GM19395 (cell line): Measurements from ENCODE around the gene CA5A.
A peak's percentile ranks its signal among the peaks of the same experiment; 100 is the strongest.

Source experiments
- ATAC-seq: cut with Tn5 transposase; IDR thresholded peaks from one replicate; pipeline ENCODE4 v1.9.1; 2021; ENCODE audit warnings: mild to moderate bottlenecking, moderate library complexity; ENCODE audit not compliant: unreplicated experiment

CA5A gene

DNA sequence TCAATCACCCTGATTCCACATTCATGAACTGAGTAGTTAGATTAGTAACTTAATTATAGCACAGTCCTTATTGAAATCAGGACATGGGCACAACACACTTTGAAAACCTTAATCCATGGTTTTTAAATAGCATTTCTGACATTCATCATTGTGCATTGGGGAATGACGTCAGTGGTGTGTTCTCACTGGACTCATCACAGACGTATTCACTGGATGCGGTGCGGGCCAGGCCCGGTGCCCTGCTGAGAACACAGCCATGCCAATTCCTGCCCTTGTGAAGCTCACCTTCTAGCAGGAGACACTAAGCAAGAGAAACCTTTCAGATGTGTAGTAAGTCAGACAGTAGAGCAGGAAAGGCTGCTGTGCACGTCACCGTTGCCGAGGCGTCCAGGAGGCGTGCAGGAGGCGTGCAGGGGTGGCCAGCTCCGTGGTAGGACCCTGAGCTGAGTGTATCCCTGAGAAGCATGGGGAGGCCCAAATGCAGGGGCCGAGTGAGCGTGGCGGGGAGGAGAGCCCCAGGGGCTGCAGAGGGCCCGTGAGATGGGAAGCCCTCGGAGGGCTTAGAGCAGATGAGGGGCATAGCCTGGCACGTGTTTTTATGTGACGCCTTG is 27.8 kb upstream of the CA5A start:
- no peak for ATAC-seq

DNA sequence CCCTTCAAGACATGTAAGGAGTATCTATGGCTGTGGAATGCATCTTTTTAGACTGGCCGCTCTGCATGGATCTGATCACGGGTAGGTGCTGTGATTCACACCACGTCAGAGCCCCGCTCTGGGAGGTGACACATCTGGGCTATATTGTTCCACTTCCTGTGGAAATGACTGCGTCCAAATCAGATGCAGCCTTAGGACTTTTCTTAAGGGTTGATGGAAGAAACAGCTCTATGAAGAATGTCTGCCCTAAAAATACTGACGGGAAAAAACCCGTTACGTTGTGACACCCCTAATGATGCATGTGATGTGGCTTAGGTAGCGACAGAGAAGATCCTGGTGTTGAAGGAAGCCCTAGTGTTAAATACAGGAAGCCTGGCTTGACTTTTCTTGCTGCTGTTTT is 27.1 kb upstream of the CA5A start:
- no peak for ATAC-seq

DNA sequence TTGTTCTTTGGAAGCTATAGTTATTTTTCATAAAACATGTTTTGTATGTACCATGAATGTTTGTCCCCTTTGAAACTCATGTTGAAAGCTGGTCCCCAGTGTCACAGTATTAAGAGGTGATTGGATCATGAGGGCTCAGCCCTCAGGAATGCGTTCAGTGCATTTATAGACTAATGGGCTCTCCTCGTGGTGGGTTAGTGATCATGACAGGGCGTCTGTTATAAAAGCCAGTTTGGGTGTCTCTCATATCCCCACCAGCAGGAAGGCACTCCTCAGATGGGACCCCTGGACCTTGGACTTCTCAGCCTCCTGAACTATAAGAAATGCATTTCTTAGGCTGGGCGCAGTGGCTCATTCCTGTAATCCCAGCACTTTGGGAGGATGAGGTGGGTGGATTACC is 25.3 kb upstream of the CA5A start:
- no peak for ATAC-seq

DNA sequence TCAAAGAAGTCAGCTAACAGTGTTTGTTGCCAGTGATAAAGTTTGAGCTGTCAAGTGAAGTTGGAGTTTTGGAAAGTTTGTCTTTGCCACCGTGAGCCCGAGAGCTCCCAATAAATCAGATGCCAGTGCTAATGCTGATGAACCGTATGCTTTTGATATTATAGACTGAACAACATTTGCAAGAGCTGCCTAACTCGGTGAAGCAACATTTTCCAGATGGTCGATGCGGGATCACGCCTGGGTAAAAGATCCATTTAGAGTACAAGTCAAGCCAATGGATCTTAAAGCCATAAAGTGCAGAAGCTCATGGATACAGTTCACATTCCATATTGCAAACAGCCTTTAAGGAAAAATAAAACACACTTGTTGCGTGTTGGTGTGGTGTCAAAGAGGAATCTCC is 24.5 kb upstream of the CA5A start:
- no peak for ATAC-seq

DNA sequence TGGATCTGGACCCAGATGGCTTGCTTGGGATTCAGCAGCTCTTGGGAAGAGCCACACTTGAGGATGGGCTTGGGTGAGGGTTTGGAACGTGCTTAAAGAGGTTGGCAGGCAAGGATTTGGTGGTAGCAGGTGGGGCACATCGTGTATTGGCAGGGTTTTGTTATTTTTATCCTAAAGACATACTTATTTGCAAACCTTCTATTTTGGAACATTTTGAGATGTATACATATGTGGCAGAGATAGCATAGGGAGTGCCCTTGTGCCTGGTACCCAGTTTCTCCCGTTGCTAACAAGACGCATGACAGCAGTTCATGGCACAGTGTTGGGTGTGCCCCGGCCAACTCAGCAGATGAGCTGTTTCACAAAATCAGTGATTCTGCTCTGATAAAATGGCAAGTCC is 24.0 kb upstream of the CA5A start:
- ATAC-seq, result no peak

DNA sequence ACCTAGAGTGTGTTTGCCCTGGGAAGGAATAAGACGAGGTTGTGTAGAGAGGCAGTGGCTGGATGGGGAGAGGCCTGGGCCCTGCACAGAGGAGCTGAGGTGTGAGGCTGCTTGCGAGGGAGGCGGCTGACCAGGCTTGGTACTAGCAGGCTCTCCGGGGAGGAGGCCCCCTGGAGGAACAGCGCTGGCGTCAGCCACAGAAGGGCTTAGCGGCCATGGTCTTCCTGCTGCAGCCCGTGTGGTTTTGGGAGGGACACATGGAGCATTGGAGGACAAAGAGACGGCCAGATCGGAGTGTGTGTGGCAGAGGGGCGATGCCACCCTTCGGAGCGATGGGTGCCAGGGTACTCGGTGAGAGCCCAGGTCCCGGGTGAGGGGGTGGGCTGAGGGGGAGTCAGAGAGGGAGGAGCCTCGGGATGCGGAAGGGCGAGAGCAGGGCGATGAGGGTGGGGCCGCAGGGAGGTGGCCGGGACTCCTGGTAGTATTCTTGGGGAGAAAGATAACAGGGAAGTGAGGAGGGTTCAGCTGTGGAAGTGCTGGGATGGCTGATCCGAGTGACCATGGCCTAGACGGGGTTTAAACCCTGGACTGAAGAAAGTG is 23.2 kb upstream of the CA5A start:
- ATAC-seq, result no peak

DNA sequence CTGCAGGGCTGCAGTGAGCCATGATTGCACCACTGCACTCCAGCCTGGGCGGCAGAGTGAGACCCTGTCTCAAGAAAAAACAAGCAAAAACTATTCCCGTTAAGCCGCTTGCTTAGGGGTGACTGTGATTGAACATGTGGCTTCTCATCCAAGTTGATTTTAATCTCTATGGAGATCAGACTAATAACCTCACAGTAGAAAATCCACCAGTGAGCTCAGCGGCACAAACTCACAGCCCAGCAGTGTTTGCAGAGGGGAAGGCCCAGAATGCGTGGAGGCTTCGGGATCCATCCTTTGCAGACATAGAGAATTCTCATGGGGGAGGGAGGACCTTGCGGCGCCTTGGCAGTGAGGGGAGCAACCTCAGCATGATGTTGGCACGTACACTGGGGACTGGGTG is 22.3 kb upstream of the CA5A start:
- no peak for ATAC-seq

DNA sequence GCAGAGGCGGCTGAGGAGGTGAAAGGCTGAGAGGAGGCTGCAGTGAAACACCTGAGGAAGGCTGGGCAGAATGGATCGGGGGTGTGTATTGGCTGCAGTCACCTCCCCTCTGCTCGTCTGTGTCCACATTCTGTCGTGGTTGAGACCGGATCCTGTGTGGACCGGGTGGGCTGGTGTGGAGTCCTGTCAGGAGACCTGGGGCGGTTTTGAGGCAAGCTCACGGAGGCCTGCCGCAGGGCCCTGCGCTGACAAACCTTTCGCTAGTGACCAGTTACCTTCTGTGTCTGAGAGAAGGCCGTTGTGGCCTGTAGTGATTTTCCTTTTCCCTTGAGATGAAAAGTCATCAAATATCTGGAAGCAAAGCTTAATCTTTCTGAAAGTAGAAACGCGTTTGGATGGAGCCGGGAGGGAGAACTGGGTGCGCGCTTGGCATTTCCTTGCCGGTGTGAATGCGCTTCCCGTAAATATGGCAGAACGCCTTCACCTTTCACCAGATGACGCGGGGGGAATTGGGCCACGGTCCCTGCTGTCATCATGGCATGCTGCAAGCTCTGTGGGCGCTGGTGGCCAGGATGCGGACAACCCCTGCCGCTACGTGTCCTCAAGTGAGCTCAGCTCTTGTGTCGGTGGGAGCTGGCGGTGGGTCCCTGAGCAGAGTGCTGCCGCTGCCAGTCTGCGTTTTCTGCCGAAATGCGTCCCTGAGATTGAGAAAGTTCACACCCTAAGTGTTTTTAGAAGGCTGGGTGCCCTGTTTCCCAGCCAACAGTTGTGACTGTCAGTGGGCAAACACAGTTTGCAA is 21.2 kb upstream of the CA5A start:
- no peak for ATAC-seq

DNA sequence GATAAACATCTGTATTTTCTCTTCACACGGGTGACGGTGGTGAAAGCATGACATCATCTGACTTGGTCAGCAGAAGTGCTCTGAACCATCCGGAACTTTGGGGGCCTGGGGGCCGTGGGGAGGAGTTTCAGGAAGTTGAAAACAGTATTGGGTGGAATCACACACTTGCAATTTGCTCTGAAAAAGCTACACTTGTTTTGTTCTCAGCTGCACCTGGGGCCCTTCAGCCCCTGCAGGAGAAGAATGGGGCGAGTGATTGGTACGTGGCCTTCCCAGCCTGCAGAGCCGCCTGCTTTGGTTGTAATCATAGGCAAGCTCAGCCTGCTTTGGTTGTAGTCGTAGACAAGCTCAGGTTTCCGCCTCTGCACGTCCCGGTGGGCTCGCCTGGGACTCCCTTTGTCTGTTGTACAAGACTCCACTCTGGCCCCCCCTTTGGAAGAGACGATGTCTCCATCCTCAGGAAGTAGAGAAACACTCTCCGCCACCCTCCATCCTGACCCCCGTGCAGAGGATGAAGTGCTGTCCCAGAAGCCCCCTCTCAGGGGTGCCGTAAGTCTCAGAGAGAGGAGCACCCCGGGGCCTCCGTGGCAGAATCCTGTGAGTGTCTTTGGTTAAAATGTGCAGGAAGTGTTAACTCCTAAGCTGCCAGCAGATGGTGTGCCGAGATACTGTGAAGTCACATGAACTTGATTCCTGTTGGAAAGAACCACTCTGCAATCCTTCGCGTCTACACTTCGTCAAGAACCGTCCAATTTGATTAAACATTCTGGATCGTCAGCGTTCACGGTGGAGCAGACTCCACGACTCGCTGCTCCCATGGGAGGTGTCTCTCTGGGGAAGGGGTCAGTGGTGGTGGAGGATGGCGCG is 20.3 kb upstream of the CA5A start:
- ATAC-seq, result peak; percentile 49

DNA sequence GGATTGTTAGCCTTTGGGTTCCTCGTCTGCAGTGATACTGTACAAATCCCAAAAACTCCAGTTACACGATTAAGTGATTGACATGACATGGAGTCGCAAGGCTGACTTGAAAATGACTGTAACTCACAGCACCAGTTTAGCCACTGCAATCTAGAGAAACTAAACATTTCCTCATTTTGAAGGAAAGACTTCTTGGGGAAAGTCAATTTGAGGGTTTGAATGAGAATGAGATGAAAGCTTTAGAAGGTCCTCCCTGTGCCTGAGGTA is 19.7 kb upstream of the CA5A start:
- ATAC-seq, result no peak

DNA sequence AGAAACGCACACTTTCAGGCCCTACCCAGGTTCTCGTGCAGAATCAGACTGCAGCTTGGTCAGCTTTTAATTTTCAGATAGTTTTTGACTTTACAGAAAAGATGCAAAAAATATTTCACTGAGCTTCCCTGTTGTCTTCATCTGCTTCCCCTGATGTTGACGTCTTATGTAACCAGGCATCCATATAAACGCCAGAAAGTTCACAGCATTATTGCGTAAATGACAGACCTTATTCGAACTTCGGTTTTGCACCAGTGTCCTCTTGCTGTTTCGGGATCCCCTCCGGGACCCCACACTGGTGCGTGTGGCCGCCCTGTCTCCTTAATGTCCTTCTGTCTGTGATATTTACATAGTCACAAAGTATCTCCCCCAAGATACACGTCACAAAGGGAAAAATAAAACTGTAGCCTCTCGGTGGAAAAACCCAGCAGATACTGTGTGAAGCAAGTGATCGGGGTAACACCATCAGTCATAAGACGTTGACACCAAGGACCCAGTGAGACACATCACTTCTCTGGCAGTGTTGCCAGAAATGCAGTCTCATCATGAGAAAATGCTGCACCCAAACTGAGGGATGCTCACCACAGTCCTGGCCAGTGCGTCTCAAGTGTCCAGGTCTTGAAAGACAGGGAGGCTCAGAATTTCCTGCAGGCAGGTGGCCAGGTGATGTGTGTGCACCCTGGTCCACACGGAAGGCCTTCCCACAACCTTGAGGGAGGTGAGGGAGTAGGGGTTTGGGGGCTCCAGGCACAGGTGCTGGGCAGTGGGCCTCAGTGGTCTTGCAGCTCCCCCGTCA is 19.2 kb upstream of the CA5A start:
- no peak for ATAC-seq

DNA sequence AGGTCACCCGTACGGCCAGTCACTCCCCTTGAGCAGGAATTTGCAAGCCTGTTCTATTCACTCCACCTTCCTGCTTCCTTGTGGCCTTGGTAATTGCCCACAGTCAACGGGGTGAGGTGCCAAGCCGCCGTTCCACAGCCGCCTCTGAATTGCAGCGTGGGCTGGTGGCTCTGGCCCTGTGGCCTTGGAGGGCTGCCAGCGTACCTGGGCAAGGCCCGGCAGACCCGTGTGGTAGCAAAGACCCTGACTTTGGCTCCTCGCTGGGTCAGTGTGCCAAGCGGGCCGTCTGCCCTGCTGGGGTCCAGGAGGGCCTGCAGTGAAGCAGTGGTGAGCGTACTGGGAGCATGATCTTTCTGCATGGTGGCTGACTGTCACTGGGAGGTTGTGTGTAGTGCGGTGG is 18.5 kb upstream of the CA5A start:
- no peak for ATAC-seq

DNA sequence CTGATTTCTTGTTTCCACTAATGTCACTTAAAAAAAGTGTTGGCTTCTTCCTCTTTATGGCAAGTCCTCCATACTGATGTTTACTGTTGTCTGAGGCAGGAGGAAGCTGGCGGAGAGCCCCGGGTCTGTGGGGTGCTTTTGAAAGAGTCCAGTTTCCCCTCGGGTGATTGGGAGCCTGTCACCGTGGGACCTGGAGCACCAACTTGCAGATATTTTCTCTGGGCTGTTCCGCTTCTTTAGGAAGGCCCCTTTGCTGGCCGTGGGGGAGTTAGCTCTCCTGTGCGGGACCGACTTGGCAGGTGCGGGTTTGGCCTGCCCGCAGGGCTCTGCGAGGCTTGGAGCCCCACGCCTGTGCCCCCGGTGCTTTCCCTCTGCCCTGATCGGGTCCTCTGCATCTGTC is 18.0 kb upstream of the CA5A start:
- ATAC-seq, result no peak

DNA sequence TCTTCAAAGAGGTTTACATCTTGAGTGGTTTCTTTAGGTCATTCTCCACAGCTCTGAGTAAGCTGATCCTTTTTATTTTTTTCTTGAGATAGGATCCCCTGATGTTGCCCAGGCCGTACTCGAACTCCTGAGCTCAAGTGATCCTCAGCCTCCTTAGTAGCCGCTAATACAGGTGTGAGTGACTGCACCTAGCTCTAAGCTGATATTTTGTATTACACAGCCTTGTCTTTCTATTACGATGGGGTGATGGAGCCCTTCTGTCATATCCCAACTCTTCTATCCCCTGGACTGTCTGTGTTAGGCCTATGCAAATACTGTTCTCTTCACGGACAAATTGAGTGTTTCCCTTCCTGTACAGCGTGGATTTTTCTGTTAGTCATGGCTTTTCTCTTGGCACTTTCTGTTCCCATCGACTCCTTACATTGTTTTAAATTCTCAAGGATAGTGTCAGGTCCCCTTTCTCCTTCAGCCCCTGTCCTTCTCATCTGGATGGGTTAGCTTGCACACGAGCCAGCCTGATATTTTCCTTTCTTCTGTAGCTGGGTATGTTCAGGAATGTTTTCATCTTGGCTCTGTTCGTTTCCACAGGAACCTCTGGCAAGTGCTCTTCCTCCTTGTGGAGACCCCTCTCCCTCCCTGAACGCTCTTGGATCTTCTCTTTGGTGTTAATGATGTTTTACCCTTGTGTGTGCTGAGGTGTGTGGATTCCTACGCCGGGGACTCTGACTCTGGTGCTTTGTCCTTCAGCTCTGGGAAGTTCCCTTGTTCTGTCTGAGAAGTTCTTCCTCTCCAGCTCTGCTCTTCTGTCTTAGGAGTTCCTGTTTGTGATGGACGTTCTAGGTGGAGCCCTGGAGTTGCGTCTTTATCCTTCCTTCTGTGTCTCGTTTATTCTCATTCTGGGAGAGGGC is 17.2 kb upstream of the CA5A start:
- no peak for ATAC-seq

DNA sequence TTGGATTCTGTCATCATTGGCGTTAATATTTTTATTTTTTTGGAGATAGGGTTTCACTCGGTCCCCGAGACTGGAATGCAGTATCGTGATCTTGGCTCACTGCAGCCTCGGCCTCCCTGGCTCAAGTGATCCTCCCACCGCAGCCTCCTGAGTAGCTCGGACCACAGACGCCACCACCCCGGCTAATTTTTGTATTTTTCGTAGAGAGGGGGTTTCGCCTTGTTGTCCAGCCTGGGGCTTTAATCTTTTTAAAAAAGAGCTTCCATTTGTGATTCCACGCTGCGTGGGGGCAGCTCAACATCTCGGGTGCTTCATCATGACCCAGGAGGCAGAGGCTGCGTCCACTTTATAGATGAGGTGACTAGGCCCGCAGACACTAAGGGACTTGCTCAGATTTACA is 16.4 kb upstream of the CA5A start:
- no peak for ATAC-seq

DNA sequence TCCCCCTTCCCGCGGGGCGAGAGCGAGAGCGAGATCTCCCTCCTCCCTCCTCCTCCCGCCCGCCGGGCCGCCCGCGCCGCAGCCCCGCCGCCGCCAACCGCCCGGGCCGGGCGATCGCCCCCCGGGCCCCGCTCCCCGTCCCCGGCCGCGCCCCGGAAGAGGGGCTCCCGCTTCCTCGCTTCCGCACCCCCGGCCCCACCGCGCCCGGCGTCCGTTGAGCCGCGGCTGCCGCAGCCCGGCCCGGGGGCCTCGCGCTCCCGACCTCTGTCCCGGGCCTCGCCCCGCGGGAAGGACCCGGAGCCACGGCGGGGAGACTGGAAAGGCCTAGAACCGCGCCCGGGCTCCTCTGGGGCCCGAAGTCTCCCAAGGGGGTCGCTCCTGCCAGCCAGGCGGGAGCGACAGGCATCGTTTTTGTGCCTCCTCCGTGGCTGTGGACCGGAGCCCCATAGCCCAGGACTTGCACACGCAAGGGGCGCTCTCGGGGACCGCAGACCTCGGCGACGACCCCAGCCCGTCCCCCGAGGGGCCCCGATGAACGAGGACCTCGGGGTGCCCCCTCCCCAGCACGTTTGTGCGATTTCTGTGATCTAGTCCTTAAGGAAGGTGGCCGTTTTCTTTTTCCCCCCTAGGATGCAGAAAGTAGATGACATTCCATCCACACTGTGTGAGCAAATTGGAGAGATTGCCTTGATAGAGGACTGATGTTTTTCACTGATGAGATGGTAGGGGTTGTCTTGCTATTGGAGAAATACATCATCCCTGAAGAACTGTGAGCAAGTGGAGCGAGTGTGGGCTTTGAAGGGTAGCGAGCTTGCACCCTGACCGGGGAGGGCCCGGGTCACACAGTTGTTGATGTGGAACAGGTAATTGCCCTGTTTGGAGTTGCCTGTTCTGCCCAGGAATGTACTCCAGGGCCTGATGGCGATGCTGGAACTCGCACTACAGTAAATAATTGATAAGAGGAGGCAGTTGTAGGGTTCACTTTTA is 15.5 kb upstream of the CA5A start:
- peak; percentile 7 for ATAC-seq

DNA sequence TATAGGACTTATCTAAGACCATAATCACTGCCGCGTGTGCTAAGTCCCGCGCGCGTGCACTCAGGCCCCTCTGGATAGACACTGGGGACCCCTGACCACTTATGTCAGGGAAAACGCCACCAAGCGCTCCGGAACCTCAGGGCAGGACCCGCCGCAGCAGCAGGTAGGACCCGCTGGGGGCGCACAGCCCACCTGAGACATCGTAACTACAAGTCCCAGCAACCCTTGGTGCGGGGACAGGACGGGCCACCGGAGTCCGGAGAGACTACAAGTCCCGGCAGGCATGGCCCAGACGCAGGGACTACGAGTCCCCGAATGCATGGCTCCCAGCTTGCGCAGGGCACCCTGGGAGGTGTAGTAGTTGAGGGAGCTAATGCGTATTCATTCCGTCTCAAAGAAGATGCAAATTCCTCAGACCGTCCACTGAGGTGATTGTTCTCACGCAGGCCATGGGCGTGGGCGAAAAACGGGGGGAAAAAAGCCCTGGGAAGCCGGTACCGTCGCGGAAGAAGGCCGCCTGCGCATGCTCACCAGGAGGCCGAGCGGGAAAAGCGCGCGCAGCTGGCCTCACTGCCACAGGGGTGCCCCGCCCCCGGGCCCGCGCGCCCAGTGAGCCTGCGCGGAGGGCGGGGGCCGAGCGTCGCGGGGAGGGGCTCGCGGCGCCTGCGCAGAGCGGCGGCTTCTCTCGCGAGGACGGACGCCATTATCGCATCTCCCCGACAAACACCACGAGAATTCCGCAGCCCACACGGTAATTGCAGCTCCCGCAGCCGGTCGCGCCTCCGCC is 14.6 kb upstream of the CA5A start, which contains the start of gene BANP:
TSS of gene BANP (plus strand) at position 670 of the 787 bp plus-strand sequence. CDS start 23,682 bp downstream, outside the sequence.
- ATAC-seq, result peak; percentile 88
